Midbrain (tissue), 1 donor: ENCODE measurements around the gene DOCK3.
A peak's percentile ranks its signal among the peaks of the same experiment; 100 is the strongest.
"Not testable (repeated sequence)": the region's sequence is repeated elsewhere in the genome, so short reads cannot be mapped to it uniquely, and the experiment has no call there.

ENCODE experiments used
- DNase-seq: peaks from one replicate; lab custom pipeline; 2025; lab: John Stamatoyannopoulos, UW

DOCK3 gene

DNA sequence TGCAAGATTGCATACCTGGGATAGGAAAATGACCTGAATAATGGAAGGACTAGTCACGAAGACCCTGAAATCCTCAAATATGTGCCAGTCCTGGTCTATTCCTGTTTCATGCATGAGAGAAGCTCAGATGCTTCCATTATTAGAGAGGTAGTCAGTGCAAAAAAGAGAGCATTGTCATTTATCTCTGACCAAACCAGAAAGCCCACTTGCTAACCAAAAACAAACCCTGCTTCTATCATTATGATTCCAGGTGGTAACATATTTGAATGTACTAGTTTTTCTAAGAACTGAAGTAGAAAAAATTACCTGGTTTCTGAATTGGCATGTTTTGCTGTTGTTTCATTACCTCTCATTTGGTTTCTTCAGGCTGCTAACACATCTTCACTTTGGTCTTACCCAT is 549.6 kb downstream of the DOCK3 start:
- DNase-seq = no peak

DNA sequence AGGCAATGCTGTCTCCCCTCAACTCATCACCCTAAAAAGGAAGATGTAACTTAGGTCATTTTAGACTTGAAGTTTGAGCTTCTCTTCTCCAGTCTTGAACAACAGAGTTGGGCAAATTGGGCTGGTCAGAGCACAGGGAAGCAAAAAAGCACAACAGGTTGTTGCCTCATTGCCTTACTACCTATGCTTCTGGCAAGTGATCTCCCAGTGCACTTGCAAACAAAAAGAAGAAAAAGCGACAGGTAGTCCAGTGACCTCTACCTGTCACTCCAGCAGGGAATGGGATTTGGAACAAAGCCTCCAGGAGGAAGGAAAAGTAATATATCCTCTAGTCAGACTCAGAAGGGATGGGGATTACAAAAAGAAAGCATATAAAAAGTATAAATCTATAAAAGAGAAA is 550.1 kb downstream of the DOCK3 start:
- no peak for DNase-seq

GRCh38 chr3:51242939-51243338 is 568.2 kb downstream of the DOCK3 start:
- DNase-seq = no peak

DNA sequence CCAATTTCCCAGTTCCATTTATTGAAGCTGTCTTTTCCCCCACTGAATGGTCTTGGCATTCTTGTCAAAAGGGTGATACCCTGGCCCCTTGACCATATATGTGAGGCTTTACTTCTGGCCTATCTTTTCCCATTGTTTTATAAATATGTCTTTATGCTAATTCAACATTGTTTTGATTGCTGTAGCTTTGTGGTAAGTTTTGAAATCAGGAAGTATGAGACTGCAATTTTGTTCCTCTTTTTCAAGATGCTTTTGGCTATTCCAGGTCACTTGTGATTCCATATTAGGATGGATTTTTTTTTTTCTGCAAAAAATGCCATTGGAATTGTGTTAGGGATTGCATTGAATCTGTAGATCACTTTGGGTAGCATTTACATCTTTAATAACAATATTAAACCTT is 569.2 kb downstream of the DOCK3 start:
- no peak for DNase-seq

DNA sequence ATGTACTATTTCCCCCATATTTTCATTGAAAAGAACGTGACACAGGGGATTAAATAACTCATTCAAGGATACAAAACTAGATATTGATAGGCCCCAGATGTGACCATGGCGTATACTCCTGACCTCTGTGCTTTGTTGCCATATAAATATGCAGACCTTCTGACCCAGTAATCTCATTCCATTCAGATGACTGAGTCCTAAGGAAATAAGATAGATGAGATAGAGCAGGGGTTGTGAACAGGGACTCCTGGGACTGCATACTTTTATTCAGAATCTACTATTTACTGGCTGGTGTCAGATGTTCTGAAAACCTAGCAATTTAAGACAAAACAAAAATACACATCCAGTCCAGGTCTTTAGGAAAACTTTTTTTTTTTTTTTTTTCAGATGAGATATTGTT is 571.1 kb downstream of the DOCK3 start:
- DNase-seq = no peak

- no peak for DNase-seq
Measured at GRCh38 chr3:51257870-51258269, 583.1 kb downstream of the DOCK3 start.

DNA sequence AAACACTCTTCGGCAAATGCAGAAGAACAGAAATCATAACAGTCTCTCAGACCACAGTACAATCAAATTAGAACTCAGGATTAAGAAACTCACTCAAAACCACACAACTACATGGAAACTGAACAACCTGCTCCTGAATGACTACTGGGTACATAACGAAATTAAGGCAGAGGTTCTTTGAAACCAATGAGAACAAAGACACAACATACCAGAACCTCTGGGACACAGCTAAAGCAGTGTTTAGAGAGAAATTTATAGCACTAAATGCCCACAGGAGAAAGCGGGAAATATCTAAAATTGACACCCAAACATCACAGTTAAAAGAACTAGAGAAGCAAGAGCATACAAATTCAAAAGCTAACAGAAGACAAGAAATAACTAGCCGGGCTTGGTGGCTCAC is 589.4 kb downstream of the DOCK3 start:
- not testable (repeated sequence) for DNase-seq

DNA sequence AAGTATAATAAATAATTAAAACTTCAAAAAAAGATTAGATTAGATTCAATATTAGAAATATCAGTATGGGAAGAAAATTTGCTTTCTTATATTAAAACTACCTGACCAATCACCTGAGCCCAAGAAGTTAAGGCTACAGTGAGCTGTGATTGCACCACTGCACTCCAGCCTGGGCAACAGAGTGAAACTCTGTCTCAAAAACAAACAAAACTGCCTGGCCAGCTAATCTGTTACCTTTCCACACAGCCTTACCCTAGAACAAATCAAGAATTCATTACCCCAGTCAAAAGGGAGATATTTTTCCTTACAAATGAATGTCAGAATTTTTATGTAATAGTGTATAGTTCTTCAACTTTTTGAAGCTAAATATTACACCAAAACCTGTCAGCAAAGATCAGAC is 593.4 kb downstream of the DOCK3 start:
- DNase-seq = no peak

DNA sequence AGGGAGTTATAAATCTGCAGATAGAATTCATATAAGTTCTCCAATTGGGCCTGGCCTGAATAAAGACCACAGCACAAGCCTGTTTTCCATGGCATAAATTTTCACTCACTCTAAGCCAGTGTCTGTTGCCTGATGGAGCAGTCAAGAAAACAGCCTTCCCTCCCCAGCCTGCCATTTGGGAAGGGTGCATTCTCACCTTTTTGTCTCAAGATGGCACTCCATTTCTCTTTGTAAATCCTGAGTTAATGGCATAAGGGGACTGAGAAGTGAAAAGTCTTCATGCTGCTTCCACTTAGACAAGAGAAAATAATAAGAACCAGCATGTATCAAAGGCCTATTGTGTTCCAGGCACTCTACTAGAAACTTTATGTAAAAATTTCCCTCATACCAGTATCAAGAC is 594.7 kb downstream of the DOCK3 start:
- DNase-seq = no peak

- DNase-seq = no peak
Measured at GRCh38 chr3:51270559-51270958, 595.8 kb downstream of the DOCK3 start.

DNA sequence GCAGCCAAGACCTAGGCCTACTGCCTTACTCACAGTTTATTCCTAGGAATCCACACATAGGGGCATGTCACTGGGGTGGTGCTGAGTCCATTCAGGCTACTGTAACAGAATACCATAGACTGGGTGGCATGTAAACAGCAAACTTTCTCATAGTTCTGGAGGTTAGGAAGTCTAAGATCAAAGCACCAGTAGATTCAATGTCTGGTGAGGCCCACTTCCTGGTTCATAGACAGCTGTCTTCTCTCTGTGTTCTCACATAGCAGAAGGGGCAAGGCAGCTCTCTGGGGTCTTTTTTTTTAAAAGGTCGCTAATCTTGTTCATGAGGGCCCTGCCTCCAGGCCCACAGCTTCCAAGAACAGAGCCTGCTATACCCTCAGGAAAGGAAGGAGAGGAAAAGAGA is 596.4 kb downstream of the DOCK3 start:
- no peak for DNase-seq

DNA sequence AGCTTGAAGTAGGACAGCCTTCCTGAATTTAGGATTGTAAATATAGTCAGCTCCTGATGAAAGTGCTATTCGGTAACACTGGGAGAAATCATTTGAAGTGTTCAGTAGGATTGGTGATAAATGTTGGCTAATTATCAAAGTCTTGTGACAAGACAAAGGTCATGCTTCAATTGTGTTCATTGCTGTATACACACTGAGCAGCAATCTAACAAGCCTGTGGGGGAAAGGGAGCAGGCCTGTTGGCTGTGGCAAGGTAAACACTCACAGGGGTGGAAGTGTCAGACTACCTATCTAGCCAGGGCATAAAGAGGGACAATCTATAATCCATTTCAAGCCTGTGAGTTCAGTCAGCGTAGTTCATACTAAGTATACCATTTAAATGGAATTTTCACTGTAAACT is 599.3 kb downstream of the DOCK3 start:
- no peak for DNase-seq

DNA sequence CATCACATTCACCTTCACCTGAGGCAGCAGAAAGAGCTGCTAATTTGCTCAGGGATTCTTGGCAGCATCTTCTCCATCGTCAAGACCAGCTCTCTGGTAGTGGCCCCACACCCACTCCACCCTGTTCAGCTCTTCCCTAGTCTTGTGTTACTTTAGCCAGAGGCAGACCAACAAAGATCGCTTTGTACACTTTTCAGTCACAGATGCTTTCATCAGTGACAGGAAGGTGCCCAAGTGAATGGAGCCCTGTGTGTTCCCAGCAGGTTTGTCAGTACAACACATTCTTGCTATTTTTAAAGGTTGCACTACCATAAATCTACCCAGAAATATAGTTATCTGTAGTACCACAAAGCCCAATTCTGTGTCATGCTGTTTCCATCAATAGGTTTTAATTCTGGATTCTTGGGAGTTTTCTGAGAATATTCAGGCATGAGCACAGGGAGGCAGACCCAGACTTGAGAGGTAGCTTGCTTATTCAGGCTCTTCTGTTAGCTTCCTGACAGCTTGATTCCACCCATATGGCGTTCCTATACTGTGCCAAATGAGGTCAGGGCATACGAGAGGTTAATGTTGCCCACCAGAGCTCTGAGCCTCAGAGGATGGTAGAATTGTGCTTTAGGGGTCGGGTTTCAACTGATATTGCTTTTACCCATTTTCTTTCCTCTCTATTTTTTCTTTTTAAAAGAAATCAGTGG is 600.5 kb downstream of the DOCK3 start:
- no peak for DNase-seq

DNA sequence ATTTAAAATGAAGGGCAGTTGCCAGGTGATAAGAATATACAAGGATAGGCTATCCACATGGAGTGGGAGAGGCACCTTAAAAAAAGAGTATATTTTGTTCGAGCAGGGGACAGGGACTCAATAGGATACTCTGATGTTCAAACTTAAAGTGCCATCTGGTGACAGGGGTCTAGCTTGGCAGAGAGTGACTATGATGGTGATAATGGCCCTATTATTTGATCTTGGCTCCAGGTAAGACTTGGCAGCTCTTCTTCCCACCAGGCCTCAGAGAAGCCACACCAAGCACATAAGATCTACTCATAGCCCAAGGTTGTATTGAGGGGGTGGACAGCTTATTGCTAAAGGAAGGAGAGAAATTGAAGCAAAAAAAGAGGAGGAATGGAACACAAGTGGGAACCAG is 601.3 kb downstream of the DOCK3 start:
- no peak for DNase-seq

- DNase-seq = no peak
Measured at GRCh38 chr3:51279448-51279847, 604.7 kb downstream of the DOCK3 start.

- DNase-seq = peak; percentile 60
Measured at GRCh38 chr3:51280176-51280575, 605.4 kb downstream of the DOCK3 start.

DNA sequence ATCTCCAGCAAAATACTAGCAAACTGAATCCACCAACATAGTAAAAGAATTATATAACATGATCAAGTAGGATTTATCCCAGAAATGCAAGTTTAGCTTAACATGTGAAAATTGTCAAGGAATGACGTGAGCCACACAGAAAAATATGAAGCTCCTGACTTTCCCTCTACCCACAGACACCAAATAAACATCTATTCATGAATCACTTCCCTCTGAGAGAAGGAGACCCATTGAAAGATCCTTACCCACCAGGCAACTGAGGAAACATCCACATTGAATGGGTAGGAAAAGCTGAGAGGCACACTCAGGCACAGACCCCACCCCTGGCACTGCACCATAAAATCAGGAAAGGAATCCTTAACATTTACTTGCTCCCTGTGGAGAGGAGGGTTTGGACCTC is 608.2 kb downstream of the DOCK3 start:
- no peak for DNase-seq

- no peak for DNase-seq
Measured at GRCh38 chr3:51283421-51283820, 608.7 kb downstream of the DOCK3 start.

DNA sequence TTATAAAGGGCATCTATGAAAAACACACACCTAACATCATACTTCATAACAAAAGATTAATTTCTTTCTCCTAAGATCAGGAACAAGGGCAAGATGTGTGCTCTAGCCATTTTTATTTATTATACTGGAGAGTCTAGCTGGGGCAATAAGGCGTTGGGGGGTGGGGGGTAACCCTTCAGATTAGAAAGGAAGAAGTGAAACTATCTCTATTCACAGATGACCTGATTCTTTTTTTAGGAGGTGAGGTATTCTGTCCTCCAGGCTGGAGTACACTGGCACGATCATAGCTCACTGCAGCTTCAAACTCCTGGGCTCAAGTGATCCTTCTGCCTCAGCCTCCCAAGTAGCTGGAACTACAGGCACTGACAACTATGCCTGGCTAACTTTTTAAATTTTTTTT is 620.9 kb downstream of the DOCK3 start:
- no peak for DNase-seq

DNA sequence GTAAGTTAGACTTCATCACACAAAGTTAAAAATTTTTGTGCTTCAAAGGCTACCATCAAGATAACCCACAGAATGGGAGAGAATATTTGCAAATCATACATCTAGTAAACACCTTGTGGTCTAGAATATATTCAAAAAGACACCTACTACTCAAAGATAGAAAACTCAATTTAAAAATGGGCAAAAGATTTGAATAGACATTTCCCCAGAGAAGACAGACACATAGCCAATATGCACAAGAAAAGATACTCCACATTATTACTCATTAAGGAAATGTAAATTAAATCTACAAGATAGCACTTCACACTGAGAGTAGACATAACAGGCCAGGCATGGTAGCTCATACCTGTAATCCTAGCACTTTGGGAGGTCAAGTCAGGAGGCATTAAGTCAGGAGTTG is 622.6 kb downstream of the DOCK3 start:
- DNase-seq = no peak

DNA sequence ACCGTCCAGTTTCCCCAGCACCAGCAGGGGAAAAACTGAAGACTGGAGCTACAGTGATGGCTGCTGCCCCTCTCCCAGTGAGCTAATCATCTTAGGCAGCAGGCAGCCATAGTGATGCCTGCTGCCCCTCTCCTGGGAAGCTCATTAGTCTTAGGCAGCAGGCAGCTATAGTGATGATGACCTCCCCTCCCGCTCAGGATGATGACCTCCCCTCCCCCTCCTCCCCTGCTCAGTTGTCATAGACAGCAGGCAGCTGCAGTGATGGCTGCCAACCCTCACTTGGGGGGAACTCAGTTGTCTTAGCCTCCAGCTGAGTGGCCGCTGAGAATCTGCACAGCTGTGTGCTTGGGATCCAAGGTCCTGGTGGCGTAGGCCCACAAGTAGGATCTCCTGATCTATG is 629.5 kb downstream of the DOCK3 start:
- DNase-seq = no peak

- DNase-seq = no peak
Measured at GRCh38 chr3:51306093-51306492, 631.4 kb downstream of the DOCK3 start.

DNA sequence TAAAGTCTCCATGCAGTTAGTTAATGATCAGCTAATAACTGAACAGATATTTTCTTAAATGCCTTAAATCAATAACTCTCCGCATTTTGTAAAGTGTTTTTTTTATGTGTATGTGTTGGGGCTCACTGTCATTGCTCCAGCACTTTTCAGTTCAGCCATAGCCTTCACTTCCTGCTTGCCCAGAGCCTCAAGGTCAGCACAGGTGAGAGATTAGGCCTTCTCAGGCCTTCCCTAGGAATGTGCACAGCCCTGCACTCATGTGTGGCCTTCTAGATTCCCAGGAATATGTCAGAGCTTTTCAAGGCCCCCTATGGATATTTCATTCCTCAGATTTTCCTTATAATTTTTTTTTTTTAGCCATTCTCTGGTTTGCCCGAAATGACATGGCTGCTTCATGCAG is 632.7 kb downstream of the DOCK3 start:
- DNase-seq = no peak

DNA sequence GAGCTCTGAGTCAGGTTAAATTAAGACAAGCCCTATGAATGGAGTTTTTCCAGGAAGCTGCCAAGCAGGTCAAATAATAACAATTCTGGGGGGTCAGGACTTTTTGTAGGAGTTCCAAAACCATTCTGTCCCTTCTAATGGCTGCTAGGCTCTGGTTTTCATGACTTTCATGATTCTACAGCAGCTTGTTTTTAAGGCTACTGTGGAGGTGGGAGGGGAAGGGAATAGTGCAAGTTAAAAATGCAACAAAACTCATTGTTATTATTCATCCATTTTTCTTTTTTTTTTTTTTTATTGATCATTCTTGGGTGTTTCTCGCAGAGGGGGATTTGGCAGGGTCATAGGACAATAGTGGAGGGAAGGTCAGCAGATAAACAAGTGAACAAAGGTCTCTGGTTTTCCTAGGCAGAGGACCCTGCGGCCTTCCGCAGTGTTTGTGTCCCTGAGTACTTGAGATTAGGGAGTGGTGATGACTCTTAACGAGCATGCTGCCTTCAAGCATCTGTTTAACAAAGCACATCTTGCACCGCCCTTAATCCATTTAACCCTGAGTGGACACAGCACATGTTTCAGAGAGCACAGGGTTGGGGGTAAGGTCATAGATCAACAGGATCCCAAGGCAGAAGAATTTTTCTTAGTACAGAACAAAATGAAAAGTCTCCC is 633.3 kb downstream of the DOCK3 start:
- DNase-seq = not testable (repeated sequence)
